OCI-LY7 (cell line): ENCODE results near the gene LAMC1. TPM values are rescaled to one million over a fixed set of nuclear protein-coding genes. Genes with fewer than 3 reads are reported as not detected.

ENCODE experiments used
- BruUV-seq: library from RNA; stranded (reverse); fragments of 400-500 nt; replicated peaks from 2 replicates; lab custom pipeline; 2021; lab: Mats Ljungman, UMichigan
- CTCF ChIA-PET: fragments of 300-600 bp; sonication (Branson Sonifier 250); formaldehyde crosslinking; loops from one replicate; lab custom pipeline; 2022; ENCODE audit warnings: antibody characterized with exemption; ENCODE audit not compliant: unreplicated experiment; lab: Charles Lee
- POLR2A ChIA-PET: fragments of 300-600 bp; sonication (Branson Sonifier 250); formaldehyde crosslinking; loops from one replicate; lab custom pipeline; 2022; ENCODE audit warnings: antibody characterized with exemption; lab: Charles Lee
- DNase-seq: peaks from one replicate; pipeline ENCODE4 v3.0.0-alpha.2; 2015; ENCODE audit warnings: low spot score
- H2AFZ ChIP-seq: fragments of 200-600 bp; sonication (generic), shearing (Covaris generic); 2 replicates; pipeline ENCODE4 v1.6.1; 2014; ENCODE audit warnings: mild to moderate bottlenecking, antibody characterized with exemption, low read length, moderate library complexity
- H3K27ac ChIP-seq: fragments of 200-600 bp; sonication (generic); 2 replicates; pipeline ENCODE4 v1.5.1; 2014; ENCODE audit warnings: mixed run types, low read depth, mild to moderate bottlenecking, moderate library complexity, low read length, inconsistent platforms; ENCODE audit not compliant: poor library complexity, severe bottlenecking
- H3K36me3 ChIP-seq: fragments of 200-600 bp; sonication (generic); 2 replicates; pipeline ENCODE4 v1.6.1; 2014; ENCODE audit warnings: mild to moderate bottlenecking, antibody characterized with exemption, low read length, moderate library complexity, mixed read lengths; ENCODE audit not compliant: insufficient read depth
- H3K4me1 ChIP-seq: fragments of 200-600 bp; sonication (generic); 2 replicates; pipeline ENCODE4 v1.5.1; 2014; ENCODE audit warnings: mild to moderate bottlenecking, low read length; ENCODE audit not compliant: insufficient read depth, poor library complexity, severe bottlenecking
- H3K4me2 ChIP-seq: fragments of 200-600 bp; sonication (generic); 2 replicates; pipeline ENCODE4 v1.6.1; 2014; ENCODE audit warnings: mild to moderate bottlenecking, low read length
- H3K4me3 ChIP-seq: fragments of 200-600 bp; sonication (generic); 2 replicates; pipeline ENCODE4 v1.5.1; 2014; ENCODE audit warnings: mild to moderate bottlenecking, low read depth, low read length; ENCODE audit not compliant: poor library complexity, severe bottlenecking
- H3K79me2 ChIP-seq: fragments of 200-600 bp; sonication (generic); 2 replicates; pipeline ENCODE4 v1.6.1; 2016; ENCODE audit warnings: low read depth, mild to moderate bottlenecking, low read length, moderate library complexity, mixed read lengths; ENCODE audit not compliant: insufficient read depth
- H3K9me2 ChIP-seq: fragments of 200-600 bp; sonication (generic); 2 replicates; pipeline ENCODE4 v1.6.1; 2016; ENCODE audit warnings: mild to moderate bottlenecking, low read length, mixed read lengths; ENCODE audit not compliant: insufficient read depth
- H3K9me3 ChIP-seq: fragments of 200-600 bp; sonication (generic); 2 replicates; pipeline ENCODE4 v1.6.1; 2014; ENCODE audit warnings: mild to moderate bottlenecking, mixed run types, low read length, mixed read lengths
- H4K20me1 ChIP-seq: fragments of 200-600 bp; sonication (generic); 2 replicates; pipeline ENCODE4 v1.6.1; 2014; ENCODE audit warnings: mild to moderate bottlenecking, antibody characterized with exemption, low read length, moderate library complexity, mixed read lengths; ENCODE audit not compliant: insufficient read depth
- EZH2phosphoT487 ChIP-seq: fragments of 200-600 bp; sonication (generic); IDR thresholded peaks from 2 replicates; pipeline ENCODE4 v1.6.1; 2018; ENCODE audit warnings: low read depth, borderline replicate concordance, mild to moderate bottlenecking, mixed run types, antibody characterized with exemption, low read length, moderate library complexity, mixed read lengths
- intact Hi-C: fragments of 100-400 bp; cut with micrococcal nuclease; formaldehyde crosslinking; loops from one replicate; pipeline ENCODE4 v1.10.0; 2022; ENCODE audit not compliant: unreplicated experiment
- total RNA-seq, 2 experiments: library from RNA; depleted of rRNA in 1 of 2; stranded (reverse); fragments of >200 nt in 1 of 2; shearing (Covaris generic) in 1 of 2; gene quantifications; 2 replicates each; pipeline ENCODE4 v1.2.3, GENCODE V29; 2014 to 2022
- TF ChIP-seq, protein P1 (sequence below): fragments of 200-600 bp; sonication (generic); conservative IDR thresholded peaks from 2 replicates; pipeline ENCODE4 v1.5.1; 2014; ENCODE audit warnings: mild to moderate bottlenecking, antibody characterized with exemption, low read length, moderate library complexity, mixed read lengths

Gene LAMC1
- total RNA-seq, 2 experiments from 2014 or later: 24.2 to 42.1 TPM

DNA sequence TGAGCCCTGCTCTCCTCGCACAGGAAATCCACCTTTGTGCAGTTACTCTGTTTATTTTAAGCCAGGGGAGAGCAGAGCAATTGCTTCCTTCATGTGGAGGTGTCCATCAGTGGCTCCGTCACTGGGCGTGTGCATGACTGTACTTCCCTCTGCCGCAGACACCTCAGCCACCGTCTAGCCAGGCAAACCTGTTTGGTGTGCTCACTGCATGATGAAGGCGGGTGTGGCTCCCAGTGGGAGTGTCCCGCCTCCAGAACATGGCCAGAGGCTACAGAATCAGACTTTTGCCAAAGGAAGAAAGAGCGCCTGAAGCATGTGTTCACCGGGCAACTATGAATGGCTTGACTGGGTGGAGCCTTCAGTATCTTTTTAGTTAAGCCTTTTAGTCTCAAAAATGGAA, 136.7 kb downstream of the LAMC1 start:
- H3K4me1 ChIP-seq: no peaks in the 10 kb centered on the region
- H3K9me2 ChIP-seq: no peaks in the 10 kb centered on the region
- CTCF ChIA-PET: no interaction called here
- POLR2A ChIA-PET: no interaction called here
- no peaks in the 10 kb centered on the region for H3K79me2 ChIP-seq
- no peak overlapping the region for H3K27ac ChIP-seq
- intact Hi-C loops: no loop called here
- BruUV-seq: no TSS peak
- H3K36me3 ChIP-seq: no peaks in the 10 kb centered on the region
- H2AFZ ChIP-seq: no peak overlapping the region
- no peaks in the 10 kb centered on the region for H3K9me3 ChIP-seq
- H3K4me2 ChIP-seq: no peak overlapping the region
- TF ChIP-seq, protein P1, sequence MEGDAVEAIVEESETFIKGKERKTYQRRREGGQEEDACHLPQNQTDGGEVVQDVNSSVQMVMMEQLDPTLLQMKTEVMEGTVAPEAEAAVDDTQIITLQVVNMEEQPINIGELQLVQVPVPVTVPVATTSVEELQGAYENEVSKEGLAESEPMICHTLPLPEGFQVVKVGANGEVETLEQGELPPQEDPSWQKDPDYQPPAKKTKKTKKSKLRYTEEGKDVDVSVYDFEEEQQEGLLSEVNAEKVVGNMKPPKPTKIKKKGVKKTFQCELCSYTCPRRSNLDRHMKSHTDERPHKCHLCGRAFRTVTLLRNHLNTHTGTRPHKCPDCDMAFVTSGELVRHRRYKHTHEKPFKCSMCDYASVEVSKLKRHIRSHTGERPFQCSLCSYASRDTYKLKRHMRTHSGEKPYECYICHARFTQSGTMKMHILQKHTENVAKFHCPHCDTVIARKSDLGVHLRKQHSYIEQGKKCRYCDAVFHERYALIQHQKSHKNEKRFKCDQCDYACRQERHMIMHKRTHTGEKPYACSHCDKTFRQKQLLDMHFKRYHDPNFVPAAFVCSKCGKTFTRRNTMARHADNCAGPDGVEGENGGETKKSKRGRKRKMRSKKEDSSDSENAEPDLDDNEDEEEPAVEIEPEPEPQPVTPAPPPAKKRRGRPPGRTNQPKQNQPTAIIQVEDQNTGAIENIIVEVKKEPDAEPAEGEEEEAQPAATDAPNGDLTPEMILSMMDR: no peak
- TF ChIP-seq EZH2phosphoT487: no peak
- DNase-seq: no peak
- no peak overlapping the region for H3K4me3 ChIP-seq
- H4K20me1 ChIP-seq: no peaks in the 10 kb centered on the region

DNA sequence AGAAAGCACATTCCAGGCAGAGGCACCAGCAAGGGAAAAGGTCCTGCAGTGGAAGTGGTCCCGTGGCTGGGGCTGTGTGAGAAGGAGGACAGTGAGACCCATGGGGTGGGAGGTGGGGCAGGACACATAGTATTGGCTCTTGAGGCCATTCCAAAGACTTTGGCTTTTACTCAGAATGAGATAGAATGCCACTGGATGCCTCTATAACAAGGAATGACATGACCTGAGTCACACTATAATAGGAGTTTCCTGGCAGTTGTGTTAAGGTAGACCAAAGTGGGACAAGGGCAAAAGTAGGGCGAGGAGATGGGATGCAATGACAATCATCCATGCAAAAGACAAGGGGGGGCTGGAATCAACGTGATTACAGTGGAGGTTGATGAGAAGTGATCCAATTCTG, 138.2 kb downstream of the LAMC1 start:
- intact Hi-C loops: no loop called here
- no TSS peak for BruUV-seq

DNA sequence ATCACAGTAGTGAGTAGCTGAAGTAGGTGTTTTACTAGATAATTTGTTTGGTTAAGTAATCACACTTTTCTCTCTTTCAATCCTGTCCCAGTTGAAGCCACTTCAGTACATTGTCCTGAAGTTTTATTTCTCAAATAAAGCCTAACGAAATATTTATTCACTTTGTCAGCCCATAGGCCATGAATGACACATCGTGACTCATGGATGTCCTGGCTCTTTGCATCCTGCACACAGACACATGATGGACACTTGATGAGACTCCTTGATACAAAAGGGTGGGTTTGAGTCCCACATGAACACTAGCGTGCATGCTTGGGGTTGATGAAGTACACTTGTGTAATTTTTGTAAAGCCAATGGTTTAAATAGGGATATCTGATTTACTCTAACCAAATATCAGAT, 140.1 kb downstream of the LAMC1 start:
- no peak overlapping the region for H2AFZ ChIP-seq
- ChIA-PET POLR2A (no interaction called here), CTCF (no interaction called here)
- no peaks in the 10 kb centered on the region for H3K36me3 ChIP-seq
- H4K20me1 ChIP-seq: no peaks in the 10 kb centered on the region
- H3K79me2 ChIP-seq: no peaks in the 10 kb centered on the region
- DNase-seq: no peak
- H3K9me3 ChIP-seq: no peaks in the 10 kb centered on the region
- H3K4me3 ChIP-seq: no peak overlapping the region
- TF ChIP-seq, protein P1: no peak
- no peak for TF ChIP-seq EZH2phosphoT487
- H3K4me1 ChIP-seq: no peaks in the 10 kb centered on the region
- H3K9me2 ChIP-seq: no peaks in the 10 kb centered on the region
- intact Hi-C loops: no loop called here
- no peak overlapping the region for H3K4me2 ChIP-seq
- H3K27ac ChIP-seq: no peak overlapping the region
- BruUV-seq: no TSS peak

More for the DNA sequence above, 138.2 kb downstream of the LAMC1 start:
- Histone ChIP-seq H3K36me3 (no peaks in the 10 kb centered on the region), H3K79me2 (no peaks in the 10 kb centered on the region), H3K4me2 (no peak overlapping the region), H3K4me1 (no peaks in the 10 kb centered on the region), H3K27ac (no peak overlapping the region), H2AFZ (no peak overlapping the region), H4K20me1 (no peaks in the 10 kb centered on the region), H3K9me2 (no peaks in the 10 kb centered on the region), H3K4me3 (no peak overlapping the region), H3K9me3 (no peaks in the 10 kb centered on the region)
- ChIA-PET CTCF (no interaction called here), POLR2A (no interaction called here)
- no peak for TF ChIP-seq EZH2phosphoT487
- TF ChIP-seq, protein P1: no peak
- DNase-seq: no peak
